Stomach (tissue), 9 donors: ENCODE measurements around the gene SARM1. TPM values are rescaled to one million over a fixed set of nuclear protein-coding genes. Genes with fewer than 3 reads are reported as not detected.

ENCODE experiments used
- DNase-seq, 2 donors: peaks; one replicate each; pipeline versions ENCODE4 v3.0.0 to v3.0.0-alpha.2; 2013 to 2019
- H3K27ac ChIP-seq, 5 donors: fragments of 200-600 bp in 4 of 5; sonication (generic) in 4 of 5; one replicate each; pipeline ENCODE4 v1.5.1; 2013 to 2019; ENCODE audit warnings: mild to moderate bottlenecking in 1 of 5, moderate library complexity in 1 of 5
- H3K27me3 ChIP-seq, 3 donors: fragments of 200-600 bp; sonication (generic); one replicate each; pipeline ENCODE4 v1.5.1; 2017 to 2019; ENCODE audit warnings: mixed run types in 1 of 3
- H3K36me3 ChIP-seq, 4 donors: fragments of 200-600 bp; sonication (generic); 1 replicate in 3 of 4; 2 replicates in 1 of 4; pipeline ENCODE4 v1.5.1; 2016 to 2019
- H3K4me1 ChIP-seq, 4 donors: fragments of 200-600 bp; sonication (generic); one replicate each; pipeline ENCODE4 v1.5.1; 2016 to 2019
- H3K4me3 ChIP-seq, 4 donors: fragments of 200-600 bp; sonication (generic) in 3 of 4; one replicate each; pipeline ENCODE4 v1.5.1; 2016 to 2019; ENCODE audit warnings: mild to moderate bottlenecking in 1 of 4
- H3K9me3 ChIP-seq, 4 donors: fragments of 200-600 bp; sonication (generic); one replicate each; pipeline ENCODE4 v1.5.1; 2016 to 2019
- EP300 ChIP-seq: sonication (generic); formaldehyde crosslinking; IDR thresholded peaks from one replicate; pipeline ENCODE4 v1.6.1; 2017; ENCODE audit warnings: antibody characterized with exemption
- POLR2A ChIP-seq, 4 donors: fragments of 450-650 bp; IDR thresholded peaks; one replicate each; pipeline ENCODE4 v1.6.1; 2016; ENCODE audit warnings: antibody characterized with exemption in 4 of 4, control low read depth in 2 of 4, mild to moderate bottlenecking in 1 of 4, moderate library complexity in 1 of 4
- POLR2AphosphoS5 ChIP-seq, 3 donors: sonication (generic); formaldehyde crosslinking; IDR thresholded peaks; one replicate each; pipeline ENCODE4 v1.6.1; 2016; ENCODE audit warnings: antibody characterized with exemption in 3 of 3
- WGBS, 5 donors: extraction: QIAGEN DNeasy Blood & Tissue Kit in 3 of 5; methylation state at CpG; one replicate each; pipeline versions ENCODE4 v1.1.5 to v1.1.7; 2013 to 2018; 5-methylcytosine and 5-hydroxymethylcytosine counted together
- intact Hi-C: fragments of 100-400 bp; cut with DNase I; formaldehyde crosslinking; loops from one replicate; pipeline ENCODE4 v1.15.1; 2023; ENCODE audit warnings: low total_unique reads
- polyA plus RNA-seq, 3 donors: library from polyadenylated mRNA; stranded (reverse); fragments of 200-250 nt; gene quantifications; one replicate each; pipeline ENCODE4 v1.2.3, GENCODE V29; 2013
- total RNA-seq, 5 donors: library from RNA; depleted of rRNA; stranded (reverse); fragments of >200 nt; gene quantifications; one replicate each; pipeline versions ENCODE4 v1.1.0 to v1.2.3, GENCODE V29; 2014 to 2016
- TF ChIP-seq, protein P1 (sequence below), 7 experiments: fragments of 450-650 bp in 4 of 7; fragments of 200-600 bp in 3 of 7; sonication (generic) in 3 of 7; IDR thresholded peaks; one replicate each; pipeline ENCODE4 v1.5.1; 2016 to 2019; ENCODE audit warnings: antibody characterized with exemption in 7 of 7, control low read depth in 2 of 7, mild to moderate bottlenecking in 1 of 7
- donor health status: healthy with polysubstance abuse.
- donor health status: Bipolar disorder and iron deficiency.
- donor health status: healthy.

The SARM1 gene
- total and polyA plus RNA-seq, 8 donors, result 4.6 to 58.3 (median 11.7) TPM

DNA sequence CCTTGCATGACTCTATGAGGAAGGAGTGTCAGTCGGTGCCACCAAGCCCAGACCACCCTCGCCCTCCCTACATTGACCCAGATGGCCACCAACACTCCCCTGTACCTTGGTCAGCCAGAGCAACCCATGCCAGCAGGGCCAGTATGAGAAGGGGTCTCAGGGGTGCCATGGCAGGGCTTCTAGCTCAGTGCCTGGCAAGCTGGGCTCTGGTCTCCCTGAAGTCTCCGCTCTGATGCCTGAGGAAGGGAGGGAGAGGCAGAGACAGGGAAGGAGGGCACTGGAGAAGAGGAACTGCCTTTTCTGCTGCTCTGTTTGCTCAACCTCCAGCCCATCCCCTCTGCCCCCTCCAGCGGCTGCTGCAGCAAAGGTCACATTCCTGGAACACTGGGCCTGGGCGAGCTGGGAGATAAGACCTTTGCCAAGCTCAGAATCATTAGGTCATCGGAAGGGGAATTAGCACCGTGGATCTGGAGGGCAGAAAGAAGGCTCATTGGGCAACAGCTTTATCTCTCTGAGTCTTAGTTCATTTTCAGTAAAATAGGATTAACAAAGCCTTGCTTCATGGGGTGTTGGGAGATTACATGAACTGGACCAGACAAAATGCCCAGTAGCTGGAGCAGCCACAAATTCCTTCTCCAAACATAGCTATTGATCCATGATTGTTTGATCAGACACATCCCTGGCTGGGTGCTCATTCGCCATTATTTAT is 1.3 kb upstream of the SARM1 start, which contains the start of gene VTN:
VTN (minus strand) TSS at position 273 of the 709 bp plus-strand sequence; CDS start at position 169, 104 bp downstream.
- H3K27me3 ChIP-seq, result peaks cover 0 to 25% (median 5%) of the 10 kb centered on the region in 3 donors
- DNase-seq, result peak; percentile 47 to 57
- H3K27ac ChIP-seq, result peak within 1 kb of the TSS in 4 of 5 donors; percentile 59 to 83 (median 75)
- 12 to 22% (median 16%) methylated on average over 6 to 8 of the region's 8 CpGs for WGBS, 5 donors
- peak within 1 kb of the TSS; percentile 56 to 76 (median 66) for H3K4me3 ChIP-seq
- H3K9me3 ChIP-seq, result no peaks in the 10 kb centered on the region
- peaks cover 28 to 43% (median 38%) of the 10 kb centered on the region in 4 donors for H3K4me1 ChIP-seq
- peaks cover 0 to 5% (median 2%) of the 10 kb centered on the region in 4 donors for H3K36me3 ChIP-seq
- intact Hi-C loops, result no loop called here
- TF ChIP-seq POLR2A (IDR thresholded peaks at IDR 0.05) (no peak), POLR2AphosphoS5 (IDR thresholded peaks at IDR 0.05) (peak in 1 of 3 donors; percentile 27), EP300 (no peak)
- TF ChIP-seq, protein P1, sequence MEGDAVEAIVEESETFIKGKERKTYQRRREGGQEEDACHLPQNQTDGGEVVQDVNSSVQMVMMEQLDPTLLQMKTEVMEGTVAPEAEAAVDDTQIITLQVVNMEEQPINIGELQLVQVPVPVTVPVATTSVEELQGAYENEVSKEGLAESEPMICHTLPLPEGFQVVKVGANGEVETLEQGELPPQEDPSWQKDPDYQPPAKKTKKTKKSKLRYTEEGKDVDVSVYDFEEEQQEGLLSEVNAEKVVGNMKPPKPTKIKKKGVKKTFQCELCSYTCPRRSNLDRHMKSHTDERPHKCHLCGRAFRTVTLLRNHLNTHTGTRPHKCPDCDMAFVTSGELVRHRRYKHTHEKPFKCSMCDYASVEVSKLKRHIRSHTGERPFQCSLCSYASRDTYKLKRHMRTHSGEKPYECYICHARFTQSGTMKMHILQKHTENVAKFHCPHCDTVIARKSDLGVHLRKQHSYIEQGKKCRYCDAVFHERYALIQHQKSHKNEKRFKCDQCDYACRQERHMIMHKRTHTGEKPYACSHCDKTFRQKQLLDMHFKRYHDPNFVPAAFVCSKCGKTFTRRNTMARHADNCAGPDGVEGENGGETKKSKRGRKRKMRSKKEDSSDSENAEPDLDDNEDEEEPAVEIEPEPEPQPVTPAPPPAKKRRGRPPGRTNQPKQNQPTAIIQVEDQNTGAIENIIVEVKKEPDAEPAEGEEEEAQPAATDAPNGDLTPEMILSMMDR (IDR thresholded peaks at IDR 0.05), result no peak

DNA sequence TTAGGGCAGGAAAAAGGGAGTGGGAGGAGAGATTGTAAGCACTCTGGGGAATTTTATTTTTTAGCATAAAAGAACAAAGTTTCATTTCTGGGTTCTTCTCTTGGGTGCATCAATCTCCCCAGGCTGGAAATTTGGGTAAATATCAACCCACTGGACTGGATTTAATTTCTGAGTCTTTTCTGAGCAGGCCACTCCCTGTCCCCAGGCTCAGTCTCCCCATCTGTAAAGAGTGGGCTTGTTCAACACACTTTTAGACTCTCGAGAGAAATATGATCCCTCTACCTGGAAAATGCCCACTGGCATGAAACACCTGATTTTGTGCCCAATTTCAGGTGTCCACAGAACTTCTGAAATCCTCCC is 770 bp upstream of the SARM1 start:
- Histone ChIP-seq H3K9me3 (no peaks in the 10 kb centered on the region), H3K27ac (peak overlapping the region in 4 of 5 donors; percentile 59 to 83 (median 75)), H3K36me3 (no peaks in the 10 kb centered on the region), H3K27me3 (peaks cover 0 to 25% (median 5%) of the 10 kb centered on the region in 3 donors), H3K4me1 (peaks cover 28 to 43% (median 38%) of the 10 kb centered on the region in 4 donors), H3K4me3 (peak overlapping the region in 1 of 4 donors; percentile 71)
- WGBS, 5 donors, result 42 to 77% (median 50%) methylated on average over 1 of the region's 1 CpG
- intact Hi-C loops, result no loop called here
- TF ChIP-seq POLR2AphosphoS5 (IDR thresholded peaks at IDR 0.05) (no peak), POLR2A (IDR thresholded peaks at IDR 0.05) (no peak), EP300 (no peak)
- TF ChIP-seq, protein P1 (IDR thresholded peaks at IDR 0.05), result no peak
- DNase-seq, result no peak

DNA sequence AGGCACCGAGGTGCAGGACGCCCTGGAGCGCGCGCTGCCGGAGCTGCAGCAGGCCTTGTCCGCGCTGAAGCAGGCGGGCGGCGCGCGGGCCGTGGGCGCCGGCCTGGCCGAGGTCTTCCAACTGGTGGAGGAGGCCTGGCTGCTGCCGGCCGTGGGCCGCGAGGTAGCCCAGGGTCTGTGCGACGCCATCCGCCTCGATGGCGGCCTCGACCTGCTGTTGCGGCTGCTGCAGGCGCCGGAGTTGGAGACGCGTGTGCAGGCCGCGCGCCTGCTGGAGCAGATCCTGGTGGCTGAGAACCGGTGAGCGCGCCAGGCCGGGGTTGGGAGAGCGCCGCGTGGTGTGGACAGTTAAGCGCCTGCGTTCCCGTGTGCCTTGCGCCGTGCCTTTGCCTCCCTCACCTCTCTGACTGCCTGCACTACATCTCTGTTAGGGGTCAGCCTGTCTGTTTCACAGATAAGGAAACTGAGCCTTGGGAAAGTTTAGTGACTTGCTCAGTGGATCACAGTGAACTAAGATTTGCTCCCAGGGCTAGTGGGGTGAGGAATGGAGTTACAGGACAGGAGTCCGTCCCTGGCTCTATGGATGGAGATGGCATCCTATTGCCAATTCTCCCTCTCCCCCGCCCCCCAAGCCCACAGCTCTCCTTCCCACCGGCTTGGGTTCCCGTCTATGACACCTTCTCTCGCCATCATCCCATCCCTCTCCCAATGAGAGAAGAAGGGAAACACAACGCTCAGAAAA is 880 bp downstream of the SARM1 start:
- WGBS, 5 donors, result 7 to 70% (median 11%) methylated on average over 6 to 53 of the region's 53 CpGs
- Histone ChIP-seq H3K4me1 (peaks cover 28 to 43% (median 38%) of the 10 kb centered on the region in 4 donors), H3K9me3 (no peaks in the 10 kb centered on the region), H3K4me3 (peak overlapping the region; percentile 56 to 76 (median 66)), H3K27me3 (peaks cover 0 to 25% (median 5%) of the 10 kb centered on the region in 3 donors), H3K36me3 (no peaks in the 10 kb centered on the region), H3K27ac (peak overlapping the region; percentile 9 to 83 (median 75))
- intact Hi-C loops, result no loop called here
- TF ChIP-seq POLR2A (IDR thresholded peaks at IDR 0.05), result no peak
- no peak for TF ChIP-seq POLR2AphosphoS5 (IDR thresholded peaks at IDR 0.05)
- TF ChIP-seq EP300, result no peak
- TF ChIP-seq, protein P1 (IDR thresholded peaks at IDR 0.05), result no peak
- DNase-seq, result peak in 1 of 2 donors; percentile 60

DNA sequence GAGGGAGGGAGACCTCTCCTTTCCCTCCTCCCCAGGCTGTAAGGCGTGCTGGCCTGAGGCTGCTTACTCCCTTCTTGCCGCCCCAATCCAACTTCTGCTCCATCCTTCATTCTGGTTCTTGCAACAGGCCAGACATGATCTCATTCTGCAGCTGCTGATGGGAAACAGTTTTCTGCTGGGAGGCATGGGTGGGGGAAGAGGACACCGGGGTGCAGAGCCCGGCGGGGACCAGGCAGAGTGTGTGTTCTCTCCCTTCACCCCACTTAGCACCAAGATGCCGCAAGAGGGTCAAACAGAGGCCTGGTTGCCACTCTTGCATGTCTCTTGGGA is 1.4 kb downstream of the SARM1 start:
- WGBS, 5 donors, result 80 to 96% (median 90%) methylated on average over 6 of the region's 6 CpGs
- Histone ChIP-seq H3K27me3 (peaks cover 0 to 25% (median 5%) of the 10 kb centered on the region in 3 donors), H3K4me3 (peak overlapping the region in 3 of 4 donors; percentile 56 to 76 (median 71)), H3K9me3 (no peaks in the 10 kb centered on the region), H3K36me3 (no peaks in the 10 kb centered on the region), H3K27ac (no peak overlapping the region), H3K4me1 (peaks cover 28 to 43% (median 38%) of the 10 kb centered on the region in 4 donors)
- intact Hi-C loops, result no loop called here
- no peak for DNase-seq
- TF ChIP-seq, protein P1 (IDR thresholded peaks at IDR 0.05), result no peak
- TF ChIP-seq POLR2AphosphoS5 (IDR thresholded peaks at IDR 0.05) (no peak), EP300 (no peak), POLR2A (IDR thresholded peaks at IDR 0.05) (no peak)
